Brain microvascular endothelial cell (primary cell): ENCODE results near the gene PPP2R5E.

Source experiments
- DNase-seq: peaks from one replicate; pipeline ENCODE4 v3.0.0-alpha.2; 2020
- H3K27ac ChIP-seq: fragments of 250-450 bp; sonication (Bioruptor Pico); 2 replicates; pipeline ENCODE4 v1.5.1; 2020; ENCODE audit warnings: mild to moderate bottlenecking, moderate library complexity
- H3K27me3 ChIP-seq: fragments of 250-450 bp; sonication (Bioruptor Pico); replicated peaks from 2 replicates; pipeline ENCODE4 v1.5.1; 2020; ENCODE audit warnings: mild to moderate bottlenecking
- H3K36me3 ChIP-seq: fragments of 250-450 bp; sonication (Bioruptor Pico); replicated peaks from 2 replicates; pipeline ENCODE4 v1.5.1; 2020; ENCODE audit warnings: mild to moderate bottlenecking
- H3K4me3 ChIP-seq: 2 replicates; pipeline ENCODE4 v1.5.1; 2011; ENCODE audit warnings: low read depth, mild to moderate bottlenecking, control low read depth, low read length, moderate library complexity
- in situ Hi-C: cut with HindIII; loops from 2 replicates; pipeline ENCODE4 v1.10.0; 2017; ENCODE audit warnings: low sequenced_read_pairs, low pct_ligation_motif_present
- TF ChIP-seq, protein P1 (sequence below): IDR thresholded peaks from 2 replicates; pipeline ENCODE4 v1.5.1; 2011; ENCODE audit warnings: low read depth, mild to moderate bottlenecking, moderate library complexity, low read length, control low read depth, inconsistent platforms; ENCODE audit errors: missing control alignments

Gene PPP2R5E

GRCh38 chr14:63423381-63423780 lies 119.8 kb downstream of the PPP2R5E start:
- H3K4me3 ChIP-seq, result no peak overlapping the region
- in situ Hi-C loops, result no loop called here
- TF ChIP-seq, protein P1, sequence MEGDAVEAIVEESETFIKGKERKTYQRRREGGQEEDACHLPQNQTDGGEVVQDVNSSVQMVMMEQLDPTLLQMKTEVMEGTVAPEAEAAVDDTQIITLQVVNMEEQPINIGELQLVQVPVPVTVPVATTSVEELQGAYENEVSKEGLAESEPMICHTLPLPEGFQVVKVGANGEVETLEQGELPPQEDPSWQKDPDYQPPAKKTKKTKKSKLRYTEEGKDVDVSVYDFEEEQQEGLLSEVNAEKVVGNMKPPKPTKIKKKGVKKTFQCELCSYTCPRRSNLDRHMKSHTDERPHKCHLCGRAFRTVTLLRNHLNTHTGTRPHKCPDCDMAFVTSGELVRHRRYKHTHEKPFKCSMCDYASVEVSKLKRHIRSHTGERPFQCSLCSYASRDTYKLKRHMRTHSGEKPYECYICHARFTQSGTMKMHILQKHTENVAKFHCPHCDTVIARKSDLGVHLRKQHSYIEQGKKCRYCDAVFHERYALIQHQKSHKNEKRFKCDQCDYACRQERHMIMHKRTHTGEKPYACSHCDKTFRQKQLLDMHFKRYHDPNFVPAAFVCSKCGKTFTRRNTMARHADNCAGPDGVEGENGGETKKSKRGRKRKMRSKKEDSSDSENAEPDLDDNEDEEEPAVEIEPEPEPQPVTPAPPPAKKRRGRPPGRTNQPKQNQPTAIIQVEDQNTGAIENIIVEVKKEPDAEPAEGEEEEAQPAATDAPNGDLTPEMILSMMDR, result no peak
- no peak for DNase-seq
- H3K27ac ChIP-seq, result no peak overlapping the region
- H3K36me3 ChIP-seq, result no peaks in the 10 kb centered on the region
- H3K27me3 ChIP-seq, result no peaks in the 10 kb centered on the region

GRCh38 chr14:63421919-63422318 lies 121.3 kb downstream of the PPP2R5E start:
- in situ Hi-C loops, result no loop called here
- TF ChIP-seq, protein P1, result no peak
- DNase-seq, result no peak

DNA sequence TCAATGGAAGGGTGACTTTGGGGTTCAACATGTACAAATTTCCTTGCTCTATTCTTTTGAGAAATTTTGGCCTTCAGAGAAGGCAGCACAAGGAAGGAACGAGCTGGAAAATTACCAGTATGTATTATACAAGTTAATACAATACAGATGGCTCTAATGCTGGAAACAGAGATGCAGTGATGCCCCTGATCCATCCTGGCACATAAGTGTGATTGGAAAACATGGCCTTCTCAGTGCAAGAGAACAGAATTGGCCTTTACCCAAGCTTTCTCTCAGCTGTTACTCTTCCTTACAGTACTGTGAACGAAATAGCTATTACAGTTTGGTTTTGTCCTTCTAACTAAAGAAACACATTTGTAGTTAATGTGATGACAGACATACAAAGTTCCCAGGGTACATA lies 122.0 kb downstream of the PPP2R5E start:
- DNase-seq, result no peak
- Histone ChIP-seq H3K27ac (no peak overlapping the region), H3K36me3 (no peaks in the 10 kb centered on the region), H3K4me3 (no peak overlapping the region), H3K27me3 (no peaks in the 10 kb centered on the region)
- TF ChIP-seq, protein P1, result no peak
- in situ Hi-C loops, result no loop called here

More at GRCh38 chr14:63421919-63422318, 121.3 kb downstream of the PPP2R5E start:
- H3K27ac ChIP-seq, result no peak overlapping the region
- no peaks in the 10 kb centered on the region for H3K36me3 ChIP-seq
- H3K4me3 ChIP-seq, result no peak overlapping the region
- H3K27me3 ChIP-seq, result no peaks in the 10 kb centered on the region

DNA sequence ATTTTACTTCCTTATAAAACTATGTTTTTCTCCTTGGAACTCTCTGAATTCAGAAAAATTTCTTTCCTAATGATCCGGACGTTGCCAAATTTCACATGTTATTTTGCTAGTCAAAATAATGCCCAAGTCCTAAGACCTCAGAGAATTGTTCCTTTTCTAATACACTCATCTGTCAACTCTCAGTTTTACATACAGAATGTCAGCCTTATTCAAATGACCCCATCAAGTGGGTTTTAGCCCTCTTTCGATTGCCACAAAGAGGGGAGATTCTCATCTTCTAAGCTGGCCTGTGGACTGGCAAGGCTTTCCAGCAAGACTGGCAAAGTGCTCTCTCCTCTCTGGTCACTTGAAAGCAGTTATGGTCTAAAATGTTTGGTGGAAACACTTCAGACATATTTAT lies 125.2 kb downstream of the PPP2R5E start:
- in situ Hi-C loops, result no loop called here
- DNase-seq, result no peak
- H3K27me3 ChIP-seq, result no peaks in the 10 kb centered on the region
- TF ChIP-seq, protein P1, result no peak
- H3K36me3 ChIP-seq, result peaks cover 5% of the 10 kb centered on the region
- H3K4me3 ChIP-seq, result no peak overlapping the region
- H3K27ac ChIP-seq, result no peak overlapping the region

DNA sequence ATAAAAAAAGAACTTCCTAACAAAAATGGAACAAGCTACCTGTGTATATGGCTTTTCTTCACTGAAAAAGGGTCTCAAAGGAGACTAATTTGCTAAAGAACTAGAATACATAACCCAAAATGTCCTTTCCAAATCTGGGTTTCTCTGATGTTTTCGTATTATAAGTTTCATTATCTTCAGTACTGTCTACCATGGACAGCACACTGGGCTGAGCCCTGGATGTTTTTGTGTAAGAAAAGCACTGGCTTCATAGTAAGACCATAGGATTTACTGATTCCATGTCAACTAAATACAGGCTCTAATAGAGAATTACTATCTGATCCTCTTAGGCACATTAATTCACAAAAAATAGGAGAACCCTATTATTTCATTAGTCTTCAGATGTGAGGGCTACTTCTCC lies 130.2 kb downstream of the PPP2R5E start:
- H3K27me3 ChIP-seq, result no peaks in the 10 kb centered on the region
- DNase-seq, result no peak
- H3K4me3 ChIP-seq, result no peak overlapping the region
- TF ChIP-seq, protein P1, result no peak
- in situ Hi-C loops, result no loop called here
- H3K36me3 ChIP-seq, result peaks cover 5% of the 10 kb centered on the region
- no peak overlapping the region for H3K27ac ChIP-seq

DNA sequence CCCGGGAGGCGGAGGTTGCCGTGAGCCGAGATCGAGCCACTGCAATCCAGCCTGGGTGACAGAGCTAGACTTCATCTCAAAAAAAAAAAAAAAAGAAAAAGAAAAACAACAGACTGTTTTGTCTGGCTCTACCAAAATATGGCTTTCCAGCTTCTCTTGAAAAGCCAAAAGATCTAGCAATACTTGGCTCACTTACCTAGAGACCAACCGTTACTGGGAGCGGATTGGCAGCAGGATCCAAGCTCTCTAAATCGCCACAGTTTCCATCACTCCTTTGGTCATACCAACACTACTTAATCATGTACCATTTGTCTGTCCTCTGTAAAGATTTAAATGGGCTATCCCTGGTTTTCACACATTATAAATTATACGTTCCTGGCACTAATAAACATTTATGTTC lies 136.8 kb downstream of the PPP2R5E start:
- no peak overlapping the region for H3K4me3 ChIP-seq
- TF ChIP-seq, protein P1, result no peak
- no peaks in the 10 kb centered on the region for H3K36me3 ChIP-seq
- H3K27me3 ChIP-seq, result no peaks in the 10 kb centered on the region
- H3K27ac ChIP-seq, result no peak overlapping the region
- no peak for DNase-seq
- in situ Hi-C loops, result no loop called here
